ENCODE measurements around the gene CDK19. TPM values are rescaled to one million over a fixed set of nuclear protein-coding genes. Genes with fewer than 3 reads are reported as not detected.

CDK19 gene
- total and polyA plus RNA-seq, 2 experiments from 2014 or later, result 7.7 to 10.1 TPM

DNA sequence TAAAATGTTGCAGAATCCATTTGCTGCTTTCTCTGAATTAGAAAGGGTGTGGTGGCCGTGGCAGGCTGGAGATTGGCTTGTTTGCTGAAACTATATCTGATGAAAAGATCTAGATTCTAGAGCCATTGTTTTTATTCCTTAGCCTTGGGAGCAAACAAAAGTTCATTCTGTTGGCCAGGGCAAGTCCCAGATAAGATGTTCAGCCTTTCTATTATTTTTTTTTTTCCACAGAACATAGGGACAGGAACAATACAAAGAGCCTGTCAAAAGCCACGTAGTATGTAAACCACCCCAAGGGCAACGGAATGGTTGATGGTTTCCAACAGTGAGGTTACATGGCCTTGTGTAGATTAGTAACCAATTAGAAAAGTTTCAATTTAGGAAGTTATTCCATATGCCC is 218.9 kb downstream of the CDK19 start:
- Mint-ChIP-seq H3K4me3 (no peak overlapping the region), H3K27ac (no peak overlapping the region), H3K36me3 (ENCODE audit: low read depth) (no peaks in the 10 kb centered on the region), H3K4me1 (no peaks in the 10 kb centered on the region), H3K27me3 (ENCODE audit: insufficient read depth, low read depth, poor library complexity) (peaks cover 3% of the 10 kb centered on the region), H3K9me3 (no peaks in the 10 kb centered on the region)
- H3K36me3 ChIP-seq (ENCODE audit: insufficient read depth), result no peaks in the 10 kb centered on the region
- ATAC-seq (no peak), DNase-seq (ENCODE audit: low spot score) (no peak)
- H4K20me1 ChIP-seq (replicated peaks; ENCODE audit: insufficient read depth), result no peaks in the 10 kb centered on the region
- H3F3A ChIP-seq (replicated peaks; ENCODE audit: low read depth), result no peaks in the 10 kb centered on the region
- TF ChIP-seq EZH2 (IDR thresholded peaks at IDR 0.05; ENCODE audit: low read depth, unreplicated experiment), result no peak
- TF ChIP-seq, protein P1, sequence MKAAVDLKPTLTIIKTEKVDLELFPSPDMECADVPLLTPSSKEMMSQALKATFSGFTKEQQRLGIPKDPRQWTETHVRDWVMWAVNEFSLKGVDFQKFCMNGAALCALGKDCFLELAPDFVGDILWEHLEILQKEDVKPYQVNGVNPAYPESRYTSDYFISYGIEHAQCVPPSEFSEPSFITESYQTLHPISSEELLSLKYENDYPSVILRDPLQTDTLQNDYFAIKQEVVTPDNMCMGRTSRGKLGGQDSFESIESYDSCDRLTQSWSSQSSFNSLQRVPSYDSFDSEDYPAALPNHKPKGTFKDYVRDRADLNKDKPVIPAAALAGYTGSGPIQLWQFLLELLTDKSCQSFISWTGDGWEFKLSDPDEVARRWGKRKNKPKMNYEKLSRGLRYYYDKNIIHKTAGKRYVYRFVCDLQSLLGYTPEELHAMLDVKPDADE (IDR thresholded peaks at IDR 0.05), result no peak
- TF ChIP-seq STAT1 (IDR thresholded peaks at IDR 0.05; ENCODE audit: unreplicated experiment), result no peak
- TF ChIP-seq, protein P2, sequence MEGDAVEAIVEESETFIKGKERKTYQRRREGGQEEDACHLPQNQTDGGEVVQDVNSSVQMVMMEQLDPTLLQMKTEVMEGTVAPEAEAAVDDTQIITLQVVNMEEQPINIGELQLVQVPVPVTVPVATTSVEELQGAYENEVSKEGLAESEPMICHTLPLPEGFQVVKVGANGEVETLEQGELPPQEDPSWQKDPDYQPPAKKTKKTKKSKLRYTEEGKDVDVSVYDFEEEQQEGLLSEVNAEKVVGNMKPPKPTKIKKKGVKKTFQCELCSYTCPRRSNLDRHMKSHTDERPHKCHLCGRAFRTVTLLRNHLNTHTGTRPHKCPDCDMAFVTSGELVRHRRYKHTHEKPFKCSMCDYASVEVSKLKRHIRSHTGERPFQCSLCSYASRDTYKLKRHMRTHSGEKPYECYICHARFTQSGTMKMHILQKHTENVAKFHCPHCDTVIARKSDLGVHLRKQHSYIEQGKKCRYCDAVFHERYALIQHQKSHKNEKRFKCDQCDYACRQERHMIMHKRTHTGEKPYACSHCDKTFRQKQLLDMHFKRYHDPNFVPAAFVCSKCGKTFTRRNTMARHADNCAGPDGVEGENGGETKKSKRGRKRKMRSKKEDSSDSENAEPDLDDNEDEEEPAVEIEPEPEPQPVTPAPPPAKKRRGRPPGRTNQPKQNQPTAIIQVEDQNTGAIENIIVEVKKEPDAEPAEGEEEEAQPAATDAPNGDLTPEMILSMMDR (conservative IDR thresholded peaks at IDR 0.05; ENCODE audit: low read depth in 2 of 2), result no peak
- no peak for TF ChIP-seq ZNF114 (CRISPR knock-in tag; IDR thresholded peaks at IDR 0.05)
- TF ChIP-seq, protein P3, sequence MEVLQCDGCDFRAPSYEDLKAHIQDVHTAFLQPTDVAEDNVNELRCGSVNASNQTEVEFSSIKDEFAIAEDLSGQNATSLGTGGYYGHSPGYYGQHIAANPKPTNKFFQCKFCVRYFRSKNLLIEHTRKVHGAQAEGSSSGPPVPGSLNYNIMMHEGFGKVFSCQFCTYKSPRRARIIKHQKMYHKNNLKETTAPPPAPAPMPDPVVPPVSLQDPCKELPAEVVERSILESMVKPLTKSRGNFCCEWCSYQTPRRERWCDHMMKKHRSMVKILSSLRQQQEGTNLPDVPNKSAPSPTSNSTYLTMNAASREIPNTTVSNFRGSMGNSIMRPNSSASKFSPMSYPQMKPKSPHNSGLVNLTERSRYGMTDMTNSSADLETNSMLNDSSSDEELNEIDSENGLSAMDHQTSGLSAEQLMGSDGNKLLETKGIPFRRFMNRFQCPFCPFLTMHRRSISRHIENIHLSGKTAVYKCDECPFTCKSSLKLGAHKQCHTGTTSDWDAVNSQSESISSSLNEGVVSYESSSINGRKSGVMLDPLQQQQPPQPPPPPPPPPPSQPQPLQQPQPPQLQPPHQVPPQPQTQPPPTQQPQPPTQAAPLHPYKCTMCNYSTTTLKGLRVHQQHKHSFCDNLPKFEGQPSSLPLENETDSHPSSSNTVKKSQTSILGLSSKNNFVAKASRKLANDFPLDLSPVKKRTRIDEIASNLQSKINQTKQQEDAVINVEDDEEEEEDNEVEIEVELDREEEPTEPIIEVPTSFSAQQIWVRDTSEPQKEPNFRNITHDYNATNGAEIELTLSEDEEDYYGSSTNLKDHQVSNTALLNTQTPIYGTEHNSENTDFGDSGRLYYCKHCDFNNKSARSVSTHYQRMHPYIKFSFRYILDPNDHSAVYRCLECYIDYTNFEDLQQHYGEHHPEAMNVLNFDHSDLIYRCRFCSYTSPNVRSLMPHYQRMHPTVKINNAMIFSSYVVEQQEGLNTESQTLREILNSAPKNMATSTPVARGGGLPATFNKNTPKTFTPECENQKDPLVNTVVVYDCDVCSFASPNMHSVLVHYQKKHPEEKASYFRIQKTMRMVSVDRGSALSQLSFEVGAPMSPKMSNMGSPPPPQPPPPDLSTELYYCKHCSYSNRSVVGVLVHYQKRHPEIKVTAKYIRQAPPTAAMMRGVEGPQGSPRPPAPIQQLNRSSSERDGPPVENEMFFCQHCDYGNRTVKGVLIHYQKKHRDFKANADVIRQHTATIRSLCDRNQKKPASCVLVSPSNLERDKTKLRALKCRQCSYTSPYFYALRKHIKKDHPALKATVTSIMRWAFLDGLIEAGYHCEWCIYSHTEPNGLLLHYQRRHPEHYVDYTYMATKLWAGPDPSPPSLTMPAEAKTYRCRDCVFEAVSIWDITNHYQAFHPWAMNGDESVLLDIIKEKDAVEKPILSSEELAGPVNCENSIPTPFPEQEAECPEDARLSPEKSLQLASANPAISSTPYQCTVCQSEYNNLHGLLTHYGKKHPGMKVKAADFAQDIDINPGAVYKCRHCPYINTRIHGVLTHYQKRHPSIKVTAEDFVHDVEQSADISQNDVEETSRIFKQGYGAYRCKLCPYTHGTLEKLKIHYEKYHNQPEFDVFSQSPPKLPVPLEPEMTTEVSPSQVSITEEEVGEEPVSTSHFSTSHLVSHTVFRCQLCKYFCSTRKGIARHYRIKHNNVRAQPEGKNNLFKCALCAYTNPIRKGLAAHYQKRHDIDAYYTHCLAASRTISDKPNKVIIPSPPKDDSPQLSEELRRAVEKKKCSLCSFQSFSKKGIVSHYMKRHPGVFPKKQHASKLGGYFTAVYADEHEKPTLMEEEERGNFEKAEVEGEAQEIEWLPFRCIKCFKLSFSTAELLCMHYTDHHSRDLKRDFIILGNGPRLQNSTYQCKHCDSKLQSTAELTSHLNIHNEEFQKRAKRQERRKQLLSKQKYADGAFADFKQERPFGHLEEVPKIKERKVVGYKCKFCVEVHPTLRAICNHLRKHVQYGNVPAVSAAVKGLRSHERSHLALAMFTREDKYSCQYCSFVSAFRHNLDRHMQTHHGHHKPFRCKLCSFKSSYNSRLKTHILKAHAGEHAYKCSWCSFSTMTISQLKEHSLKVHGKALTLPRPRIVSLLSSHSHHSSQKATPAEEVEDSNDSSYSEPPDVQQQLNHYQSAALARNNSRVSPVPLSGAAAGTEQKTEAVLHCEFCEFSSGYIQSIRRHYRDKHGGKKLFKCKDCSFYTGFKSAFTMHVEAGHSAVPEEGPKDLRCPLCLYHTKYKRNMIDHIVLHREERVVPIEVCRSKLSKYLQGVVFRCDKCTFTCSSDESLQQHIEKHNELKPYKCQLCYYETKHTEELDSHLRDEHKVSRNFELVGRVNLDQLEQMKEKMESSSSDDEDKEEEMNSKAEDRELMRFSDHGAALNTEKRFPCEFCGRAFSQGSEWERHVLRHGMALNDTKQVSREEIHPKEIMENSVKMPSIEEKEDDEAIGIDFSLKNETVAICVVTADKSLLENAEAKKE (CRISPR knock-in tag; IDR thresholded peaks at IDR 0.05), result no peak
- TF ChIP-seq POLR2AphosphoS5 (IDR thresholded peaks at IDR 0.05; ENCODE audit: low read depth), result no peak
- TF ChIP-seq CREB1 (CRISPR knock-in tag; IDR thresholded peaks at IDR 0.05; ENCODE audit: low read depth), result no peak
- TF ChIP-seq, protein P4, sequence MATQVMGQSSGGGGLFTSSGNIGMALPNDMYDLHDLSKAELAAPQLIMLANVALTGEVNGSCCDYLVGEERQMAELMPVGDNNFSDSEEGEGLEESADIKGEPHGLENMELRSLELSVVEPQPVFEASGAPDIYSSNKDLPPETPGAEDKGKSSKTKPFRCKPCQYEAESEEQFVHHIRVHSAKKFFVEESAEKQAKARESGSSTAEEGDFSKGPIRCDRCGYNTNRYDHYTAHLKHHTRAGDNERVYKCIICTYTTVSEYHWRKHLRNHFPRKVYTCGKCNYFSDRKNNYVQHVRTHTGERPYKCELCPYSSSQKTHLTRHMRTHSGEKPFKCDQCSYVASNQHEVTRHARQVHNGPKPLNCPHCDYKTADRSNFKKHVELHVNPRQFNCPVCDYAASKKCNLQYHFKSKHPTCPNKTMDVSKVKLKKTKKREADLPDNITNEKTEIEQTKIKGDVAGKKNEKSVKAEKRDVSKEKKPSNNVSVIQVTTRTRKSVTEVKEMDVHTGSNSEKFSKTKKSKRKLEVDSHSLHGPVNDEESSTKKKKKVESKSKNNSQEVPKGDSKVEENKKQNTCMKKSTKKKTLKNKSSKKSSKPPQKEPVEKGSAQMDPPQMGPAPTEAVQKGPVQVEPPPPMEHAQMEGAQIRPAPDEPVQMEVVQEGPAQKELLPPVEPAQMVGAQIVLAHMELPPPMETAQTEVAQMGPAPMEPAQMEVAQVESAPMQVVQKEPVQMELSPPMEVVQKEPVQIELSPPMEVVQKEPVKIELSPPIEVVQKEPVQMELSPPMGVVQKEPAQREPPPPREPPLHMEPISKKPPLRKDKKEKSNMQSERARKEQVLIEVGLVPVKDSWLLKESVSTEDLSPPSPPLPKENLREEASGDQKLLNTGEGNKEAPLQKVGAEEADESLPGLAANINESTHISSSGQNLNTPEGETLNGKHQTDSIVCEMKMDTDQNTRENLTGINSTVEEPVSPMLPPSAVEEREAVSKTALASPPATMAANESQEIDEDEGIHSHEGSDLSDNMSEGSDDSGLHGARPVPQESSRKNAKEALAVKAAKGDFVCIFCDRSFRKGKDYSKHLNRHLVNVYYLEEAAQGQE (IDR thresholded peaks at IDR 0.05; ENCODE audit: unreplicated experiment), result no peak
- no peak for TF ChIP-seq ZNF331 (CRISPR knock-in tag; IDR thresholded peaks at IDR 0.05; ENCODE audit: low read depth)
- no peak for TF ChIP-seq JUNB (IDR thresholded peaks at IDR 0.05; ENCODE audit: unreplicated experiment)
- TF ChIP-seq NANOG (IDR thresholded peaks at IDR 0.05; ENCODE audit: borderline replicate concordance), result no peak
- TF ChIP-seq EZH2phosphoT487 (IDR thresholded peaks at IDR 0.05; ENCODE audit: unreplicated experiment), result no peak
- no peak overlapping the region for H3K27ac ChIP-seq (ENCODE audit: low read depth)
- no peak overlapping the region for H3K4me2 ChIP-seq
- no peaks in the 10 kb centered on the region for H3K4me1 ChIP-seq (ENCODE audit: insufficient read depth)
- H3K79me2 ChIP-seq (replicated peaks; ENCODE audit: insufficient read depth), result no peaks in the 10 kb centered on the region
- no peak overlapping the region for H3K4me3 ChIP-seq
- H3K9me2 ChIP-seq (ENCODE audit: insufficient read depth), result no peaks in the 10 kb centered on the region
- H3K27me3 ChIP-seq (ENCODE audit: insufficient read depth), result no peaks in the 10 kb centered on the region
- no peak overlapping the region for H2AFZ ChIP-seq
